ENCODE results near the gene MLH3.

MLH3 gene

DNA sequence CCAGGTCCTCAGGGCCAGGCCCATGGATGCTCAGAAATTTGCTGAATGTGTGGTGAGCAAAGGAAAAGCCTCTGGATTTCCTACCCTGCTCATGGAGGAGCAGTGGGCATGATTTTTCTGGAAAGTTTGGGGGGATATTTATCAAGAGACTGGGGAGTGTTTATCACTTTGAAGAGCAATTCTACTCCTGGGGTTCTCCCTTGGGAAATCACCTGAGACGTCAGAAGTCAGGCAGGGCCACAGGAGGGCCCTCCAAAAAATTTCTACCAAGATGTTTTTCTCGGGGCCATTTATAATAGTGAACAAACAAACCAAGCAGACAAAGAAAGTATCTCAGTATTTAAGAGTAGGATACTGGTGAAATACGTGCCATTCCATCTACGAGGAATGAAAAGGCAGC is 68.6 kb downstream of the MLH3 start:
- H3K4me1 ChIP-seq (ENCODE audit: insufficient read depth, poor library complexity, severe bottlenecking), result peaks cover 29% of the 10 kb centered on the region
- no peaks in the 10 kb centered on the region for H3K9me3 ChIP-seq (ENCODE audit: severe bottlenecking)
- DNase-seq (ENCODE audit: low spot score) (no peak), ATAC-seq (ENCODE audit: low read depth) (no peak)
- no peak overlapping the region for H3K27ac ChIP-seq (ENCODE audit: poor library complexity, severe bottlenecking)
- H3K27me3 ChIP-seq (ENCODE audit: insufficient read depth, poor library complexity, severe bottlenecking), result no peaks in the 10 kb centered on the region
- H3K4me3 ChIP-seq (ENCODE audit: severe bottlenecking), result no peak overlapping the region
- no peaks in the 10 kb centered on the region for H3K36me3 ChIP-seq (ENCODE audit: low read depth)
- TF ChIP-seq, protein P1, sequence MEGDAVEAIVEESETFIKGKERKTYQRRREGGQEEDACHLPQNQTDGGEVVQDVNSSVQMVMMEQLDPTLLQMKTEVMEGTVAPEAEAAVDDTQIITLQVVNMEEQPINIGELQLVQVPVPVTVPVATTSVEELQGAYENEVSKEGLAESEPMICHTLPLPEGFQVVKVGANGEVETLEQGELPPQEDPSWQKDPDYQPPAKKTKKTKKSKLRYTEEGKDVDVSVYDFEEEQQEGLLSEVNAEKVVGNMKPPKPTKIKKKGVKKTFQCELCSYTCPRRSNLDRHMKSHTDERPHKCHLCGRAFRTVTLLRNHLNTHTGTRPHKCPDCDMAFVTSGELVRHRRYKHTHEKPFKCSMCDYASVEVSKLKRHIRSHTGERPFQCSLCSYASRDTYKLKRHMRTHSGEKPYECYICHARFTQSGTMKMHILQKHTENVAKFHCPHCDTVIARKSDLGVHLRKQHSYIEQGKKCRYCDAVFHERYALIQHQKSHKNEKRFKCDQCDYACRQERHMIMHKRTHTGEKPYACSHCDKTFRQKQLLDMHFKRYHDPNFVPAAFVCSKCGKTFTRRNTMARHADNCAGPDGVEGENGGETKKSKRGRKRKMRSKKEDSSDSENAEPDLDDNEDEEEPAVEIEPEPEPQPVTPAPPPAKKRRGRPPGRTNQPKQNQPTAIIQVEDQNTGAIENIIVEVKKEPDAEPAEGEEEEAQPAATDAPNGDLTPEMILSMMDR (IDR thresholded peaks at IDR 0.05; ENCODE audit: poor library complexity, severe bottlenecking), result no peak

DNA sequence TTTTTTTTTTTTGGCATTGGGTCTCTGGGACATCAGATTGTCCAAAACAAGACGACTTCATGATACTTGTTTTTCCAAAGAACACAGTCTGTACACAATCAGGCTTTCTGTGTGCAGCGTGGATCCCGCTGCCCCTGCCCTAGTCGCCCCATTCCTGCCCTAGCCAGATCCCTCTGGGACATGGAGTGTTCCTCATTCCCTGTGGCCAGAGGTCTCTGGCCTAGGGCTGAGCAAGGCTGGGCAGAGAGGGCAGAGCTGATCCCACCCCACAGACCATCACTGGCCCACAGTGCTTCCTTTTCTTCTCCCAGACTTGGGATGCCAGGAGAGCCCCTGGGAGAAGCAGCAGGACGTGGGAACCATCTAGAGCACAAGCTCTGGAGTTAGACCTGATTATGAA is 69.4 kb downstream of the MLH3 start:
- no peak for ATAC-seq (ENCODE audit: low read depth)
- peak; percentile 35 for DNase-seq (ENCODE audit: low spot score)
- Histone ChIP-seq H3K9me3 (ENCODE audit: severe bottlenecking) (no peaks in the 10 kb centered on the region), H3K27me3 (ENCODE audit: insufficient read depth, poor library complexity, severe bottlenecking) (no peaks in the 10 kb centered on the region), H3K36me3 (ENCODE audit: low read depth) (no peaks in the 10 kb centered on the region), H3K4me3 (ENCODE audit: severe bottlenecking) (no peak overlapping the region), H3K4me1 (ENCODE audit: insufficient read depth, poor library complexity, severe bottlenecking) (peaks cover 27% of the 10 kb centered on the region), H3K27ac (ENCODE audit: poor library complexity, severe bottlenecking) (peak overlapping the region; percentile 30)
- TF ChIP-seq, protein P1 (IDR thresholded peaks at IDR 0.05; ENCODE audit: poor library complexity, severe bottlenecking), result no peak

DNA sequence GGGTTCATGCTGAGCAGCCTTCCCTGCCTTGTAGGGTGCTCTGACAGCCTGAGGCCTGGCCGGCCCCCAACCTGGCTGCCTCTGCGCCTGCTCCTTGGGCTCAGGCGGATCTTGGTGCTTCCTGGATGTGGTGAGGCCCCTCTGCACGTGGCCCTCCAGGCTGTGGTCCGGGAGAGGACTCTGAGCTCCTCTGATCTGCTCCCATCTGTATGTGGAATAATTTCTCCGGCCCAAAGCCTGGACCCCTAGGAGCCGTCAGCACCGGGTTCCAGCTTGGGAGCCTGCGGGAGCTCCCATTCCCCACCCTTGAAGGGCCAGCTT is 69.8 kb downstream of the MLH3 start:
- H3K4me3 ChIP-seq (ENCODE audit: severe bottlenecking), result no peak overlapping the region
- peak; percentile 50 for DNase-seq (ENCODE audit: low spot score)
- TF ChIP-seq, protein P1 (IDR thresholded peaks at IDR 0.05; ENCODE audit: poor library complexity, severe bottlenecking), result no peak
- H3K27ac ChIP-seq (ENCODE audit: poor library complexity, severe bottlenecking), result peak overlapping the region; percentile 30
- H3K36me3 ChIP-seq (ENCODE audit: low read depth), result no peaks in the 10 kb centered on the region
- ATAC-seq (ENCODE audit: low read depth), result no peak
- no peaks in the 10 kb centered on the region for H3K27me3 ChIP-seq (ENCODE audit: insufficient read depth, poor library complexity, severe bottlenecking)
- peaks cover 27% of the 10 kb centered on the region for H3K4me1 ChIP-seq (ENCODE audit: insufficient read depth, poor library complexity, severe bottlenecking)
- H3K9me3 ChIP-seq (ENCODE audit: severe bottlenecking), result no peaks in the 10 kb centered on the region

DNA sequence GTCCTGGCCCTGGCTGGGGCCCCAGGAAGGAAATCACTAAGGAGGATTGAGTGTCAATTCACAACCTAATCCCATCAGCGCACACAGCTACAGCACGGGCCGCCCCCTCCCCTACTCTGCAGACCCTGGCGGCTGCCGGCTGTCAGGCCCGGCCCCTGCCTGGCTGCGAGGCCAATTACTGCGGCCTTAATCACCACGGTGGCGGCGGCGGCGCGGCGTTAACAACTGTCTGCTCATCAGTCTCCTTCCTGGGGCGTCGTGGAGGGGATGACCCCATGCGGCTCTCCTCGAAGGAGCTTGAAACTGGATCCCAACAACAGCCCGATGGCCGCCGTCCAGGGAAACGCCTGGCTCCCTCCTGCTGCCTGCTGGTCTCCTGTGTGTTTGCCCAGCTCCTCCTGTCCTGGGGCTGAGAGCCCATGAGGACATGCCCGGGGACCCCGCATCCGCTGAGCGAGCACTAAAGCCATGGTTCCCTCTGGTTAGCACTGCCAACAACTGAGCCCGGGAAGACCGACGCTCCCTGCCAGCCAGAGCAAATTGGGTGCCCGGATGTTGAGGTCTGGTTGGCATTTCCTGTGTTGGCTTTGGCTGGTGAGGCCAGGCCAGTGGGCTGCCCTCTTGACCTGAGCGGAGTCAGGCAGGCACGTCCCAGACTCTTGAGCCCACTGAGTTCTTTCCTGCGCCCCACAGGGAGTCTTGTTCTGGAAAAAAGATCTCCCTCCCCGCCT is 70.4 kb downstream of the MLH3 start:
- Histone ChIP-seq H3K27ac (ENCODE audit: poor library complexity, severe bottlenecking) (peak overlapping the region; percentile 30), H3K4me3 (ENCODE audit: severe bottlenecking) (no peak overlapping the region), H3K9me3 (ENCODE audit: severe bottlenecking) (no peaks in the 10 kb centered on the region), H3K27me3 (ENCODE audit: insufficient read depth, poor library complexity, severe bottlenecking) (no peaks in the 10 kb centered on the region), H3K36me3 (ENCODE audit: low read depth) (no peaks in the 10 kb centered on the region), H3K4me1 (ENCODE audit: insufficient read depth, poor library complexity, severe bottlenecking) (peaks cover 27% of the 10 kb centered on the region)
- ATAC-seq (ENCODE audit: low read depth) (peak; percentile 38), DNase-seq (ENCODE audit: low spot score) (peak; percentile 68)
- TF ChIP-seq, protein P1 (IDR thresholded peaks at IDR 0.05; ENCODE audit: poor library complexity, severe bottlenecking), result no peak

DNA sequence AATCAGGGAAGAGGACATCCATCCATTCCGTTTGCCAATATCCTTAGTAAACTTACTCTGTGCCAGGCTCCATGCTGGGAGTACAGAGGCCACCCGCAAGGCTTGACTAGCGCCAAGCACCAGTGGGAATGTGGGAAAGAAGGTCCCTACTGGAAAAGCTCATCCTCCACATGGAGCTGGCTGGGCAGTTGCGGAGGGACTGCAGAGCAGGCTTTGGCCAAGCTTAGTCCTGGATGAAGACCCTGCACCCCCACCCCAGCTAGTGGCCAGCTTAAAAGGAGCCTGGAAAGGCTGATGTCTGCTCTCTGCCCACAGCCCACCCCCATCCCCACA is 70.9 kb downstream of the MLH3 start:
- H3K36me3 ChIP-seq (ENCODE audit: low read depth), result no peaks in the 10 kb centered on the region
- ATAC-seq (ENCODE audit: low read depth) (no peak), DNase-seq (ENCODE audit: low spot score) (peak; percentile 49)
- H3K27me3 ChIP-seq (ENCODE audit: insufficient read depth, poor library complexity, severe bottlenecking), result no peaks in the 10 kb centered on the region
- H3K4me1 ChIP-seq (ENCODE audit: insufficient read depth, poor library complexity, severe bottlenecking), result peaks cover 27% of the 10 kb centered on the region
- peak overlapping the region; percentile 30 for H3K27ac ChIP-seq (ENCODE audit: poor library complexity, severe bottlenecking)
- H3K4me3 ChIP-seq (ENCODE audit: severe bottlenecking), result no peak overlapping the region
- no peaks in the 10 kb centered on the region for H3K9me3 ChIP-seq (ENCODE audit: severe bottlenecking)
- TF ChIP-seq, protein P1 (IDR thresholded peaks at IDR 0.05; ENCODE audit: poor library complexity, severe bottlenecking), result no peak
